SK-MEL-5 (cell line): ENCODE data around the gene VPS37D. TPM values are rescaled to one million over a fixed set of nuclear protein-coding genes. Genes with fewer than 3 reads are reported as not detected.
A peak's percentile ranks its signal among the peaks of the same experiment; 100 is the strongest.
"Not testable (repeated sequence)": the region's sequence is repeated elsewhere in the genome, so short reads cannot be mapped to it uniquely, and the experiment has no call there.

Source experiments
- DNase-seq: peaks from one replicate; pipeline ENCODE4 v3.0.0-alpha.2; 2016; ENCODE audit warnings: low read depth, low spot score
- in situ Hi-C: cut with HindIII; loops from 2 replicates; pipeline ENCODE4 v1.10.0; 2016; ENCODE audit warnings: low sequenced_read_pairs, high pct_unique_total_duplicates, low pct_unique_long_range_greater_than_20kb
- small RNA-seq, 2 experiments: library from RNA; depleted of rRNA; stranded (forward); fragments of <200 nt; gene quantifications; one replicate each; pipeline ENCODE3, GENCODE V24; 2014
- total RNA-seq: library from RNA; depleted of rRNA; stranded (reverse); fragments of >200 nt; shearing (Covaris generic); gene quantifications from 2 replicates; pipeline ENCODE4 v1.2.3, GENCODE V29; 2014; rRNA removed

VPS37D gene
- total RNA-seq, 1 experiment from 2014 or later = 4.6 TPM

GRCh38 chr7:73715648-73716317 is 48.2 kb downstream of the VPS37D start:
- in situ Hi-C loops = no loop called here
- DNase-seq = peak; percentile 33

GRCh38 chr7:73716318-73716890 is 48.8 kb downstream of the VPS37D start:
- in situ Hi-C loops = no loop called here

DNA sequence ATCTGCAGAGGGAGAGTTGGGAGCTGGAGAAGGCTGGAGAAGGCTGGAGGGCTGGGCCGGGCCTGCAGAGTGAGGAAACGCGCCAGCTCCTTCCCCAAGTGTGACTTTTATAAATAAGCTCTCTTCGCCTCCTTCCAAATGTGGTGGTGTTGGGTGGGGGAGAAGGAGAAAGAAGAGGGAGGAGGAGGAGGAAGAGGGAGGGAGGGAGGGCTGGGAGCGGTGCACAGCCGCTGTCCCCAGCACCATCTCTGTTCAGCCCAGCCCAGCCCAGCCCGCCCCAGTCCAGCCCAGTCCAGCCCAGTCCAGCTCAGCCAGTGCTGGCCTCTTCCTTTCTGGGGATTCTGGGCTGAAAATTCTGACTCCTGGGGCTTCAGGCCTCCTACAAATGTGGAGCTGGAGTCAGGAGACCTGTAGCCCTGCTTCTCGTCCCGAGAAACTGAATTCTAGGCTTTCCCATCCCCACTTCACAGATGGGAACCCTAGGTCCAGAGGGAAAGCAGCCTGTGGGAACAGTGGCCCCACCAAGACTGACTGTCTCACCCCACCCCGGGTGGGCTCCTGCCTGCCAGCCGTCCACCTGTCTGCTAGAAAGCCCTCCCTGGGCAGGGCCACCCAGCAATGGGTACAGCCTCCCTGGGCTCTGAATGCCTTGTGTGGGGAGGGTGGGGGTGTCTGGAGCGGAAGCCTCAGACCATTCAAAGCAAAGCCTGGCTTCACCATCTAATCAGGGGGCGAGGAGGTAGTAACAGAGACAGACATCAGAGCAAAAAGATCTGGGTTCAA is 49.6 kb downstream of the VPS37D start:
- in situ Hi-C loops = no loop called here
- no peak for DNase-seq

More at GRCh38 chr7:73716318-73716890, 48.8 kb downstream of the VPS37D start:
- no peak for DNase-seq

DNA sequence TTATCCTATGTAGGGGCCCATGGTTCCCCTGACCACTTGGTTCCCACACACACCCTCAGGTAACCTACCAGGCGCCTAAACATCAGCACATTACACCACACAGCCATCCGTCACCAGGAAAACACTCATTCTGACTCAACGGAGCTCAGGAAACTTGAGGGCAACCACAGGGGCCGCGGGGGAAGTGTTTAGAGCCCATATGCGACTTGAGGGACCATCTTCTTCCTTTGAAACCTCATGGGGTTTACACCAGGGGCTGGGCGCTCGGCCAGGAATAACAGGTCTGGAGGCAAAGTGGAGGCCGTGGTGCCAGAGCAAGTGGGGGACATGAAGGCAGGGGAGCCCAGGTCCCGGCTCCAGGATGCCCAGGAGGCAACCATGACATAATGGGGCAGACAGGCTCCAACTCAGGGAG is 50.4 kb downstream of the VPS37D start:
- in situ Hi-C loops = no loop called here
- DNase-seq = no peak

DNA sequence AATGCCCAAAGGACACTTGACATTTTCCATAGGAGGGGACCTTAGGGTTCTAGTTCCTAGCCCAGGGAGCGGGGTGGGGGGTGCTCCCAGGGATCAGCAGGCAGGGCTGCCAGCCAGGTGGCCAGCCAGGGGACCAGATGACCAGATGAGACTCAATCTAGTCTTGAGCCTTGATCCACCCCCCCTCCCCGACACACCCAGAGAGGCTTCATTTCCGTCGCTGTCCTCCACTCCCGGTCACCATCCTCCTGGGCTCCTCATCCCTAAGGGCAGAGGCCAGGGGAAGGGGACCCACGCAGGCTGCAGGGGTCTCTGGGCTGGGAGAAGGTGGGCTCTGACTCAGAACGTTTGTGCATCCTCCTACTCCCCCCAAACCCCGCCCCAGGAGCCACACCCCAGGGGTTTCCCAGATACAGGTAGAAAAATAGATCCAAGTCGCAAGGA is 50.8 kb downstream of the VPS37D start:
- no peak for DNase-seq
- in situ Hi-C loops = no loop called here

GRCh38 chr7:73718905-73719805 is 51.5 kb downstream of the VPS37D start, which contains the start of gene STX1A:
STX1A (minus strand) TSS chr7:73719669; CDS start chr7:73719631, 38 bp downstream.
- in situ Hi-C loops = no loop called here
- peak; percentile 74 for DNase-seq

GRCh38 chr7:73719806-73720169 is 52.2 kb downstream of the VPS37D start:
- no peak for DNase-seq
- in situ Hi-C loops = no loop called here

DNA sequence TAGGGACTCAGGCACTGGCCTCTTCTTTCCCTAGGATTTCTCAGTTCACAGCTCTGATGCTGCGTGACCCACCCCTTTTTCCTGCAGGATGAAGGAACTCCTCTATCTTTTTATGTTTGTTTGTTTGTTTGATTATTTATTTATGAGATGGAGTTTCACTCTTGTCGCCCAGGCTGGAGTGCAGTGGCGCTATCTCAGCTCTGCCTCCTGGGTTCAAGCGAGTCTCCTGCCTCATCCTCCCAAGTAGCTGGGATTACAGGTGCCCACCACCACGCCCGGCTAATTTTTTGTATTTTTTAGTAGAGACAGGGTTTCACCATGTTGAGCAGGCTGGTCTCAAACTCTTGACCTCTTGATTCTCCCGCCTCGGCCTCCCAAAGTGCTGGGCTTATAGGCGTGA is 52.8 kb downstream of the VPS37D start:
- DNase-seq, in situ Hi-C loops: not testable (repeated sequence)

DNA sequence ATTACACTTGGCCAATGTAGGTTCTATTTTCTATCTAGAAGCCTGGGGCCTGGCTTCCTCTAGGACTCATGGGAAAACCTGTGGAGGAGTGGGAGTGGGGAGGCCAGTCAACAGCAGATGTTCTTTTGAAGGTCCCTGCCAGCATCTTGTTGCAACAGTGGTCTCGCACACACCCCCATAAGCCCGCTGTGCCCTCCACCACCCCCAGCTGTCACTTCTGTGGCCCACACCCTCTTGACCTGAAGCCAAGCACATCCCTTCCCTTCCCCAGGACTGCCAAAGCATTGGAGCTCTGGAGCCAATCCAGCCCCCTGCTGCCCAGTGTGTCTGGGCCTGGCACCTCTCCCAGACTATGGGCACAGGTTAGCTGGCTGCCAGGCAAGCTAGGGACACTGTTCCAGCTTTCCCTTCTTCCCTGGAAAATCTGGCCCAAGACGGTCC is 53.8 kb downstream of the VPS37D start:
- no peak for DNase-seq
- in situ Hi-C loops = no loop called here

Small RNA genes lying within 50 kb of the gene (small RNA-seq; reads per million reads assigned to genes)
- gene MIR4284 = 0.02 to 1.0 reads per million in 2 experiments

Other genes starting within 250 kb of the VPS37D start
- 1.7 and 2.3 TPM in 2 replicates for gene FZD9, start 234.1 kb upstream of the VPS37D start, total RNA-seq
- 71.4 and 79.5 TPM in 2 replicates for gene BAZ1B, start 145.5 kb upstream of the VPS37D start, total RNA-seq
- gene BCL7B, start 110.1 kb upstream of the VPS37D start, total RNA-seq = 22.9 and 23.0 TPM in 2 replicates
- 139 and 161 TPM in 2 replicates for gene TBL2, start 89.3 kb upstream of the VPS37D start, total RNA-seq
- 0.03 TPM in 1 of 2 replicates, not detected in the other for gene MLXIPL, start 43.3 kb upstream of the VPS37D start, total RNA-seq
- gene DNAJC30, start 15.6 kb downstream of the VPS37D start, total RNA-seq = 4.3 and 4.5 TPM in 2 replicates
- gene BUD23, start 15.8 kb downstream of the VPS37D start, total RNA-seq = 142 and 181 TPM in 2 replicates
- gene STX1A, start 51.8 kb downstream of the VPS37D start, total RNA-seq = 6.7 and 7.0 TPM in 2 replicates
- gene ABHD11, start 71.0 kb downstream of the VPS37D start, total RNA-seq = 27.5 and 31.8 TPM in 2 replicates
- gene CLDN3, start 102.4 kb downstream of the VPS37D start, total RNA-seq = not detected in 2 replicates
- not detected in 2 replicates for gene CLDN4, start 163.2 kb downstream of the VPS37D start, total RNA-seq
- 1.8 and 2.8 TPM in 2 replicates for gene METTL27, start 174.7 kb downstream of the VPS37D start, total RNA-seq
- gene TMEM270, start 193.3 kb downstream of the VPS37D start, total RNA-seq = not detected in 2 replicates